Hematopoietic multipotent progenitor cell treated with erythropoietin and hydrocortisone succinate and interleukin-3 and kit ligand, for 4 days (in vitro differentiated cells): ENCODE measurements around the gene DCDC2C.

ENCODE experiments used
- DNase-seq: peaks from one replicate; pipeline ENCODE4 v3.0.0-alpha.2; 2015

DCDC2C gene

DNA sequence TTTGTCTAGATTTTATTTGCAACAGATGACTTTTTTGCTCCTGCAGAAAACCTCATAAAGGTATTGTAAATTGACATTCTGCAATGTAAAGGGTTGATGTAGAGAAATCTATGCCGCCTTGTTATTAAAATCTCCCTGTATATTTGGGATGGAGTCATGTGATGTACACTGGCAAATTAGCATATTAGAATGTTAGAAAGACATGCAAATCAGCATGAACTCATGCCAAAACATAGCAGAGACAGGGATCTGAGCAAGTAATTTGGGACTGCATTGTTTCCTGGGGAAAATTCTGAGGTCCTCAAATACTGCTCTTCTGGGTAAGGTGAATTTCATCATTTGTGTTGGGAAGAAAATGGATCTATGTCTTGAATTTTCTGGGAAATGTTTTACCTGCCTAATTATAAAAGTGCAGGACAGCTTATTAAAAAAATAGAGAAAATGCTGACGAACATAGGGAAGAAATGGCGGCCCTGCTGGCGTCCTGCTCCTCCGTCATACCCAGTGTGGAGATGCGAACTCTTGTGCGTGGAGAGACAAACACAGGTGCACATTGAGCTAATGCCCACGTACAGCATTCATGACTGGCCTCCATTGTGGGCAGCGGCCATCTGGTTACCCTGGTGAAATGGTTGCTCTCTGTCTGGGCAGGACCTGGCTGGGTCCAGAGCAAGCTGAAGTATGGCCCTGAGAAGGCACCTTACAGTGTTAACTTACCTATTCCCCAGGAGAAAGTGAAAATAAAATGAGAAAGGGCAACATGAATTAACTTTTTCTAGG lies 29.1 kb upstream of the DCDC2C start:
- no peak for DNase-seq

DNA sequence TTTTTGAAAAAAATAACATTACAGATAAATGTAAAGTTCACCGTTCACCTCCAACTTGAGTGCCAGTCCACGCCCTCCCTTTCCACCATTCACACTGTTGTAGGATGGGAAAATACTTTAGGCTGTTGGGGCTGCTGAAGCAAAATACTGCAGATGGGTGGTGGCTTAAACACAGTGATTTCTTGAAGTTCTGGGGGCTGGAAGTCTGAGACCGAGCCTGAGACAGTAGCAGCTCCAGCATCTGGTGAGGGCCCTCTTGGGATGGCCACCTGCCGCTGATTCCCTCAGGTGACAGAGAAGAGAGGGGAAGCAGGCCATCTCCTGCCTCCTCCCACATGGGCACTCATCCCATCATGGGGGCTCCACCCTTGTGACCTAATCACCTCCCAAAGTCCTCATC lies 27.7 kb upstream of the DCDC2C start:
- DNase-seq, result no peak

DNA sequence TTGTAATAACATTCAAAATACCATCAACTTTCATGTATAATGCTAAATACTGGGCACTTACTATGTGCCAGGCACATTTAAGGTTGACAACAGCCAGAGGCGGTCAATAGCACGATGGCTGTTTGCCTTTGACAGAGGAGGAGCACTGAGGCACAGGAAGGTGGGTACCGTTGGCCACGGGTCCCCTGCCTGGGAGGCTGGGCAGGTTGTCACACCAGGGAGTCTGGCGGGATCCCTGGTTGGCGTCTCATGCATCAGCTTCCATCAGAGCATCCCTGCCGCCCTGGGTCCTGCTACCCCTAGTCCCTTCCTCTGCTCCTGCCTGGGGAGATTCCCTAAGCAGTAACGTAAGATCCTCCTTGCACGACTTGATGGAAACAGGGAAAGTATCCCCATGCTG lies 25.9 kb upstream of the DCDC2C start:
- no peak for DNase-seq

DNA sequence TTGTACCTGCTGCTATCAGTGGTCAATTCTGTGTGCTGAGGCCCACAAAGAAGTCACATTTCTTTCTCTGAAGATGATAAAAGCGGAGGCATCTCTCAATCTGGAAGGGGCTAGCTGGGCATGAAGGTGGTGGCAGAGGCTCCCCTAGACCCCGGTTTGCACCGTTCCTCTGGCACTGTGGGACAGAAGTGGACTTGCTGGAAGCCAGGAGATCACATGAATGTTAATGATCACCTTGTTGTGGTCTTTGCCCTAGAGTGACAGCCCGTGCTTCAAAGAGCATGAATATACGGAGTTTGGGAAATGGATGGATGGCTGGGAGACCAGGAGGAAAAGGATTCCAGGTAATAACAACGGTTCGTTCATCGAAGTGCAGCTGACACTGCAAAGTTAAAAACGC lies 25.2 kb upstream of the DCDC2C start:
- no peak for DNase-seq

GRCh38 chr2:3679180-3679579 lies 24.2 kb upstream of the DCDC2C start:
- no peak for DNase-seq

- DNase-seq, result no peak
Measured at GRCh38 chr2:3679616-3680393, 23.6 kb upstream of the DCDC2C start.

- DNase-seq, result no peak
Measured at GRCh38 chr2:3680548-3681345, 22.6 kb upstream of the DCDC2C start.

GRCh38 chr2:3681625-3682024 lies 21.8 kb upstream of the DCDC2C start:
- DNase-seq, result no peak

DNA sequence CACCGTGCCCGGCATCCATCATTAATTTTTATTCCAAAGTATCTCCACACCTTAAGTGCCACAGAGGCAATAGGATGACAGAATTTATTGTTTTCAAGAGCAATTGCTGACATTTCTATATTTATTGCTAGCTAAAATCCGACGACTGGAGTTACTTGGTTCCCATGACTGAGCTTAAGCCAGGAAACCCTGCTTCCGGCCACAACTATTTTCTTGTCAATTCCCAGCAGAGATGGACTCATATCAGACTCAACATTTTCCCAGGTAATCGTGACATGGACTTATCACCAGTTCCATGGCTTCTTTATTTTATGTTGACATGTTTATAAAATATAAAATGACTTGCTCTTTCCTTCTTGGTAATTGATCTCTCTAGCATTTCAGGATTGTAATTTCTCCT lies 20.6 kb upstream of the DCDC2C start:
- DNase-seq, result no peak

GRCh38 chr2:3683748-3684454 lies 19.5 kb upstream of the DCDC2C start:
- DNase-seq, result no peak

- peak; percentile 14 for DNase-seq
Measured at GRCh38 chr2:3689998-3690748, 13.2 kb upstream of the DCDC2C start.

GRCh38 chr2:3692375-3692774 lies 11.0 kb upstream of the DCDC2C start:
- DNase-seq, result peak; percentile 59

DNA sequence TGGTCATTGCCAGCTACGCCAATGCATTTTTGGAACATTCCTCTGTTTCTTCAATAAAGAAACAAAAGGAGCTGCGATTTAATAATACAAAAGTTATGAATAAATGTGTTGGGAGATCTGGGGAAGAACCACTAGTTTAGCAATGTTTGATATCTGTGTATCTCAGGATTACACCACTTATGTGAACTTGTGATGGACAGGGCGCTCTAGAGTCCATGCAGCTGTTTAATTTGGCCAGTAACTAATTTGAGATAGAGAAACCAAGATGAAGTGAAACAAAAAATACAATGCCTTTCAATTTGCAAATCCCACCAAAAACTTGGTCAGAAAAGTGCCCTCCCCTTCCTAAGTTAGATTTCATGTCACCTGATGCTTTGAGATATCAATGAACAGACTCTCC lies 6.8 kb upstream of the DCDC2C start:
- no peak for DNase-seq

- DNase-seq, result no peak
Measured at GRCh38 chr2:3701071-3701470, 2.3 kb upstream of the DCDC2C start.

DNA sequence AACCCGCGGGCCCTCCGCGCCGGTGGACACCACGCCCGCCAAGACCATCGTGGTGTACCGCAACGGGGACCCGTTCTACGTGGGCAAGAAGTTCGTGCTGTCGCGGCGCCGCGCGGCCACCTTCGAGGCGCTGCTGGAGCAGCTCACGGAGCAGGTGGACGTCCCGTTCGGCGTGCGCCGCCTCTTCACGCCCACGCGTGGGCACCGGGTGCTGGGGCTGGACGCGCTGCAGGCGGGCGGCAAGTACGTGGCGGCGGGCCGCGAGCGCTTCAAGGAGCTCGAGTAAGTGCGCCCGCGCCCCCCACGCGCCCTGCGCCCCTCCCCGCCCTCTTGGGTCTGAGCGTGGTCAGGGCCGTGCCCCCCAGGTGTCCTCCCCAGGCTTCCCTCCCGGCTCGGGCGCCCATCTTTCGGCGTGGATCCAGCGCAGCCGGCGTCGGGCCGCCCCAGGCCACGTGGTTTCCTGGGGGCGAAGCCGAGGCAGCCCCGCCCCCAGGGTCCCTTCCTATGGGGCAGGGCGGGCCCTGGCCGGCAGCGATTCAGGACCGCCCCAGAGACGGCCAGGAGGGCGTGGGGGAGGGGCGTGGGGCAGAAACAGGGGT lies 481 bp downstream of the DCDC2C start:
- no peak for DNase-seq

GRCh38 chr2:3704692-3705091 lies 1.3 kb downstream of the DCDC2C start:
- DNase-seq, result no peak

DNA sequence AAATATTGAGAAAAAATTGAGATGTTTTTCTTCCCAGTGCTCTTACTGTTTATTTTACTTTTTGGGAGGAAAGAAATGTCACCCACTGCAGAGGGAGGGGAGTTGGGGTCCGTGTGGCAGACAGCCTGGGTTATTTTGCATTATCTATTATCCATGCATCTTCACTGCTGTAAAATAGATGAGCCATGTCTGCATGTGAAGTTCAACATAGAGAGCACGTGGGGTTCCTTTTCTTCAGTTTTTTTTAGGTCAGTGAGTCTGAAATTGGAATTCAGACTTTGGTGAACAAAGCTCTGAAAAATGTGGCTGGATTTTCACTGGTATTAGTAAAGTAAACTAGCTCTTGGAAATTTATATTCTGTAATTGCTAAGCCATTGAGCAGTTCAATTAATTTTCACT lies 2.4 kb downstream of the DCDC2C start:
- DNase-seq, result no peak

GRCh38 chr2:3706892-3707291 lies 3.5 kb downstream of the DCDC2C start:
- DNase-seq, result no peak

- DNase-seq, result no peak
Measured at GRCh38 chr2:3708576-3708975, 5.2 kb downstream of the DCDC2C start.

DNA sequence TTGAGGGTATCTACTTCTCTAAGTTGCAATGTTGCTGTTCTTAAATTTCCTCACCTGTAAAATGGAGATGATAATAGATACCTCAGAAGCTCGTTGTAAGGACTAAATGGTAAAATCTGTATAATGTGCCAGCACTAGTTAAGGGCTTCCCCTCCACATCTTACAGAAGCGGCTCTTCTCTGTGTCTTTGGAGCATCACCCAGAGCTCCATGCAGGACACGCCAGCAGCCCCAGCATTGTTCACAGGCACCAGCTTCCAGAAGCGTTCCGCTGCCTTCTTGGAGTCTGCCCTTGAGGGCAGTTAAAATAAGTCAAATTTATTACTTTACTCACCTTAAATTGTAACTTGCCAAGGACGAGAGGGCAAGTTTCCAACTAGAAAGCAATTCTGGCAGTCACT lies 5.8 kb downstream of the DCDC2C start:
- no peak for DNase-seq

- no peak for DNase-seq
Measured at GRCh38 chr2:3712424-3712823, 9.0 kb downstream of the DCDC2C start.
